Natural killer cell (primary cell): ENCODE data around the gene TBRG4. TPM values are rescaled to one million over a fixed set of nuclear protein-coding genes. Genes with fewer than 3 reads are reported as not detected.

Experiments
- ATAC-seq, 3 donors: fragments of 150-1000 bp in 2 of 3; fragments of 200-7000 bp in 1 of 3; cut with Tn5 transposase; 1 replicate in 1 of 3; 2 replicates in 2 of 3; pipeline ENCODE4 v1.10.0; 2021; ENCODE audit warnings: mild to moderate bottlenecking in 2 of 3, moderate library complexity in 2 of 3
- DNase-seq, 2 donors: peaks; one replicate each; pipeline versions ENCODE4 v3.0.0 to v3.0.0-alpha.2; 2013 to 2021; ENCODE audit warnings: mixed read lengths in 1 of 2
- H3K27ac ChIP-seq: one replicate; pipeline ENCODE4 v1.5.1; 2013; ENCODE audit warnings: mild to moderate bottlenecking, low read length
- H3K27me3 ChIP-seq: one replicate; pipeline ENCODE4 v1.6.1; 2013; ENCODE audit warnings: low read length; ENCODE audit not compliant: control insufficient read depth, insufficient read depth
- H3K36me3 ChIP-seq: one replicate; pipeline ENCODE4 v1.6.1; 2013; ENCODE audit warnings: low read length; ENCODE audit not compliant: control insufficient read depth, insufficient read depth
- H3K4me1 ChIP-seq: one replicate; pipeline ENCODE4 v1.6.1; 2013; ENCODE audit warnings: low read length; ENCODE audit not compliant: control insufficient read depth, insufficient read depth
- H3K4me3 ChIP-seq: one replicate; pipeline ENCODE4 v1.5.1; 2013; ENCODE audit warnings: low read length
- H3K9me3 ChIP-seq: one replicate; pipeline ENCODE4 v1.6.1; 2013; ENCODE audit warnings: low read length; ENCODE audit not compliant: control insufficient read depth, insufficient read depth
- H3K27ac Mint-ChIP-seq, 2 donors: one replicate each; pipeline ENCODE4 v1.8.0; 2022; ENCODE audit warnings: mild to moderate bottlenecking in 2 of 2, mixed read lengths in 2 of 2, moderate library complexity in 1 of 2
- H3K27me3 Mint-ChIP-seq, 2 donors: one replicate each; pipeline ENCODE4 v1.8.0; 2022; ENCODE audit warnings: low read depth in 2 of 2, mixed read lengths in 2 of 2
- H3K36me3 Mint-ChIP-seq: one replicate; pipeline ENCODE4 v1.8.0; 2022; ENCODE audit warnings: mixed read lengths
- H3K4me1 Mint-ChIP-seq, 2 donors: one replicate each; pipeline ENCODE4 v1.8.0; 2022; ENCODE audit warnings: mixed read lengths in 2 of 2
- H3K4me3 Mint-ChIP-seq: one replicate; pipeline ENCODE4 v1.8.0; 2022; ENCODE audit warnings: mild to moderate bottlenecking, moderate library complexity, mixed read lengths
- H3K9me3 Mint-ChIP-seq, 2 donors: one replicate each; pipeline ENCODE4 v1.8.0; 2022; ENCODE audit warnings: mixed read lengths in 2 of 2
- CTCF ChIP-seq: fragments of 200-600 bp; IDR thresholded peaks from one replicate; pipeline ENCODE4 v1.8.0; 2022; ENCODE audit warnings: antibody characterized with exemption
- WGBS: methylation state at CpG from one replicate; pipeline ENCODE4 v1.1.7; 2013; ENCODE audit warnings: missing lambda C conversion rate; ENCODE audit not compliant: insufficient coverage; 5-methylcytosine and 5-hydroxymethylcytosine counted together
- intact Hi-C: fragments of 100-400 bp; cut with micrococcal nuclease; formaldehyde crosslinking; loops from one replicate; pipeline ENCODE4 v1.14.2; 2022
- total RNA-seq, 4 donors: library from RNA; stranded (reverse); fragments of 120-200 nt in 1 of 4; gene quantifications; one replicate each; pipeline versions ENCODE4 v1.2.3 to v1.2.4, GENCODE V29; 2013 to 2022

The TBRG4 gene
- total RNA-seq, 3 donors from 2014 or later (not counting 1 experiment from before 2014, with no cell fraction given), result 48.6 to 56.7 (median 55.9) TPM

- H3K4me3 ChIP-seq, result no peak overlapping the region
- Mint-ChIP-seq H3K27me3 (no peaks in the 10 kb centered on the region), H3K4me1 (peaks cover 51 to 80% of the 10 kb centered on the region in 2 donors), H3K4me3 (peak overlapping the region; percentile 40), H3K36me3 (no peaks in the 10 kb centered on the region), H3K27ac (peak overlapping the region; percentile 56 to 70), H3K9me3 (no peaks in the 10 kb centered on the region)
- H3K9me3 ChIP-seq, result no peaks in the 10 kb centered on the region
- TF ChIP-seq CTCF, result no peak
- DNase-seq (no peak), ATAC-seq (no peak)
- no peak overlapping the region for H3K27ac ChIP-seq
- H3K36me3 ChIP-seq, result peaks cover 61% of the 10 kb centered on the region
- WGBS, result 94% methylated on average over 5 of the region's 5 CpGs
- H3K4me1 ChIP-seq, result peaks cover 54% of the 10 kb centered on the region
- no peaks in the 10 kb centered on the region for H3K27me3 ChIP-seq
- intact Hi-C loops, result loop anchor here (5.0 to 10.0 kb wide), 2 partner anchors 52 to 60 kb away; no protein-coding TSS in a partner anchor
These were observed 34.6 kb downstream of the TBRG4 start for GRCh38 chr7:45076946-45077345.

GRCh38 chr7:45075871-45076796 is 35.4 kb downstream of the TBRG4 start:
- Mint-ChIP-seq H3K9me3 (no peaks in the 10 kb centered on the region), H3K27me3 (no peaks in the 10 kb centered on the region), H3K36me3 (no peaks in the 10 kb centered on the region), H3K4me3 (peak overlapping the region; percentile 21), H3K4me1 (peaks cover 58 to 87% of the 10 kb centered on the region in 2 donors), H3K27ac (peak overlapping the region; percentile 56 to 92)
- Histone ChIP-seq H3K4me3 (no peak overlapping the region), H3K36me3 (peaks cover 69% of the 10 kb centered on the region), H3K27me3 (no peaks in the 10 kb centered on the region), H3K9me3 (no peaks in the 10 kb centered on the region), H3K4me1 (peaks cover 55% of the 10 kb centered on the region), H3K27ac (no peak overlapping the region)
- TF ChIP-seq CTCF, result no peak
- intact Hi-C loops, result loop anchor here (5.0 to 10.0 kb wide), 2 partner anchors 51 to 61 kb away; no protein-coding TSS in a partner anchor
- DNase-seq, result no peak
- ATAC-seq, result no peak
- WGBS, result 90% methylated on average over 33 of the region's 35 CpGs

GRCh38 chr7:45075355-45075644 is 36.2 kb downstream of the TBRG4 start:
- peaks cover 74% of the 10 kb centered on the region for H3K36me3 ChIP-seq
- Mint-ChIP-seq H3K27ac (peak overlapping the region; percentile 88 to 92), H3K4me1 (peaks cover 58 to 83% of the 10 kb centered on the region in 2 donors), H3K4me3 (peak overlapping the region; percentile 79), H3K9me3 (no peaks in the 10 kb centered on the region), H3K27me3 (no peaks in the 10 kb centered on the region), H3K36me3 (no peaks in the 10 kb centered on the region)
- no peak overlapping the region for H3K4me3 ChIP-seq
- peak overlapping the region; percentile 30 for H3K27ac ChIP-seq
- no peaks in the 10 kb centered on the region for H3K9me3 ChIP-seq
- no peak for DNase-seq
- H3K27me3 ChIP-seq, result no peaks in the 10 kb centered on the region
- no peak for ATAC-seq
- no peak for TF ChIP-seq CTCF
- intact Hi-C loops, result loop anchor here (5.0 to 10.0 kb wide), 2 partner anchors 50 to 62 kb away; no protein-coding TSS in a partner anchor
- H3K4me1 ChIP-seq, result peaks cover 55% of the 10 kb centered on the region
- 90% methylated on average over 1 of the region's 1 CpG for WGBS
